GM12878 (cell line): ENCODE measurements around the gene MCOLN3. TPM values are rescaled to one million over a fixed set of nuclear protein-coding genes. Genes with fewer than 3 reads are reported as not detected.

Experiments
- ATAC-seq: fragments of 200-7000 bp; cut with Tn5 transposase; 3 replicates; pipeline ENCODE4 v1.9.1; 2020; ENCODE audit warnings: mild to moderate bottlenecking, moderate library complexity
- BruUV-seq: library from RNA; stranded (reverse); fragments of 400-500 nt; replicated peaks from 2 replicates; lab custom pipeline; 2021; lab: Mats Ljungman, UMichigan
- CTCF ChIA-PET: fragments of 300-600 bp; sonication (Branson Sonifier 250); formaldehyde crosslinking; extraction: SDS; loops from one replicate; lab custom pipeline; 2021; ENCODE audit warnings: inconsistent platforms; lab: Yijun Ruan, JAX
- POLR2A ChIA-PET: fragments of 350-600 bp; formaldehyde crosslinking; extraction: SDS; loops from one replicate; lab custom pipeline; 2021; ENCODE audit warnings: inconsistent platforms; lab: Charles Lee
- RAD21 ChIA-PET: fragments of 300-600 bp; sonication (Branson Sonifier 250); formaldehyde crosslinking; loops from one replicate; lab custom pipeline; 2023; ENCODE audit warnings: antibody characterized with exemption; ENCODE audit not compliant: unreplicated experiment; lab: Charles Lee
- SMC1A ChIA-PET: fragments of 300-600 bp; sonication (Branson Sonifier 250); formaldehyde crosslinking; loops from one replicate; lab custom pipeline; 2023; ENCODE audit not compliant: unreplicated experiment, uncharacterized antibody; lab: Charles Lee
- DNase-seq: peaks from one replicate; pipeline ENCODE4 v3.0.0-alpha.2; 2011; ENCODE audit warnings: low read depth, low spot score
- FAIRE-seq: peaks from 3 replicates; lab custom pipeline; 2011; peaks lifted over from hg19 to GRCh38; lab: Jason Lieb, UNC
- H2AFZ ChIP-seq: 2 replicates; pipeline ENCODE4 v1.6.0; 2011; ENCODE audit warnings: low read depth, low read length, control low read depth; ENCODE audit not compliant: control insufficient read depth
- H3K27ac ChIP-seq: 2 replicates; pipeline ENCODE4 v1.5.1; 2011; ENCODE audit warnings: control low read depth; ENCODE audit not compliant: control insufficient read depth, insufficient read depth
- H3K27me3 ChIP-seq, 2 experiments: replicated peaks in 1 of 2; 2 replicates each; pipeline versions ENCODE4 v1.6.0 to v1.6.1; 2011; ENCODE audit warnings: low read length in 1 of 2; ENCODE audit not compliant: control insufficient read depth in 2 of 2, insufficient read depth in 2 of 2
- H3K36me3 ChIP-seq, 2 experiments: 2 replicates each; pipeline ENCODE4 v1.5.1; 2011; ENCODE audit warnings: low read length in 1 of 2; ENCODE audit not compliant: control insufficient read depth in 2 of 2, insufficient read depth in 2 of 2
- H3K4me1 ChIP-seq: 2 replicates; pipeline ENCODE4 v1.6.1; 2011; ENCODE audit warnings: mild to moderate bottlenecking, low read length, moderate library complexity, mixed read lengths; ENCODE audit not compliant: control insufficient read depth, insufficient read depth
- H3K4me2 ChIP-seq: 2 replicates; pipeline ENCODE4 v1.6.0; 2011; ENCODE audit warnings: control low read depth; ENCODE audit not compliant: control insufficient read depth, insufficient read depth
- H3K4me3 ChIP-seq: fragments of 200-600 bp; sonication (generic); 2 replicates; pipeline ENCODE4 v1.5.1; 2016
- H3K79me2 ChIP-seq: 2 replicates; pipeline ENCODE4 v1.6.0; 2011; ENCODE audit warnings: low read length; ENCODE audit not compliant: control insufficient read depth, insufficient read depth
- H3K9ac ChIP-seq: 2 replicates; pipeline ENCODE4 v1.8.0; 2011; ENCODE audit warnings: low read length, control low read depth, mixed read lengths; ENCODE audit not compliant: control insufficient read depth, insufficient read depth
- H3K9me3 ChIP-seq: replicated peaks from 3 replicates; pipeline ENCODE4 v1.5.1; 2011; ENCODE audit warnings: mild to moderate bottlenecking, low read length; ENCODE audit not compliant: control insufficient read depth, insufficient read depth
- H4K20me1 ChIP-seq: 2 replicates; pipeline ENCODE4 v1.6.0; 2011; ENCODE audit not compliant: control insufficient read depth, insufficient read depth
- BCL3 ChIP-seq: IDR thresholded peaks from 2 replicates; pipeline ENCODE4 v1.6.1; 2011; ENCODE audit warnings: borderline replicate concordance, low read depth, mild to moderate bottlenecking, moderate library complexity, low read length; ENCODE audit not compliant: insufficient read depth, poor library complexity, severe bottlenecking
- BHLHE40 ChIP-seq, 2 experiments: fragments of 450-650 bp in 1 of 2; IDR thresholded peaks; 2 replicates each; pipeline ENCODE4 v1.6.1; 2011 to 2017; ENCODE audit warnings: low read depth in 2 of 2, borderline replicate concordance in 1 of 2, improper control_type of control experiment in 1 of 2, low read length in 1 of 2, mild to moderate bottlenecking in 1 of 2
- ELK1 ChIP-seq: IDR thresholded peaks from 2 replicates; pipeline ENCODE4 v1.6.1; 2012; ENCODE audit warnings: low read depth, low read length, improper control_type of control experiment
- EP300 ChIP-seq, 2 experiments: fragments of 150-350 bp in 1 of 2; IDR thresholded peaks; 2 replicates each; pipeline ENCODE4 v1.6.1; 2011 to 2012; ENCODE audit warnings: low read depth in 2 of 2, low read length in 2 of 2, borderline replicate concordance in 1 of 2, improper control_type of control experiment in 1 of 2, inconsistent platforms in 1 of 2; ENCODE audit not compliant: control insufficient read depth in 1 of 2
- HDAC6 ChIP-seq: fragments of 200-600 bp; sonication (generic); IDR thresholded peaks from one replicate; pipeline ENCODE4 v1.8.0; 2017; ENCODE audit warnings: antibody characterized with exemption; ENCODE audit not compliant: unreplicated experiment
- HSF1 ChIP-seq: fragments of 150-350 bp; IDR thresholded peaks from 2 replicates; pipeline ENCODE4 v1.6.1; 2014; ENCODE audit warnings: mild to moderate bottlenecking, low read depth, low read length
- IKZF1 ChIP-seq: fragments of 450-650 bp; conservative IDR thresholded peaks from 2 replicates; pipeline ENCODE4 v1.6.1; 2017; ENCODE audit warnings: antibody characterized with exemption, mild to moderate bottlenecking
- SMARCA5 ChIP-seq: fragments of 450-650 bp; IDR thresholded peaks from 2 replicates; pipeline ENCODE4 v1.6.1; 2017; ENCODE audit warnings: mild to moderate bottlenecking
- SP1 ChIP-seq: IDR thresholded peaks from one replicate; pipeline ENCODE4 v1.6.1; 2011; ENCODE audit warnings: low read depth, low read length
- ZSCAN29 ChIP-seq: fragments of 450-650 bp; IDR thresholded peaks from 2 replicates; pipeline ENCODE4 v1.6.1; 2017; ENCODE audit warnings: mild to moderate bottlenecking, moderate library complexity
- WGBS: methylation state at CpG from one replicate; pipeline ENCODE4 v1.1.6; 2016; ENCODE audit warnings: low lambda C conversion rate; ENCODE audit not compliant: insufficient replicate concordance, insufficient coverage; ENCODE audit errors: missing lambda C conversion rate; 5-methylcytosine and 5-hydroxymethylcytosine counted together
- in situ Hi-C: fragments of 300-500 bp; cut with MboI; formaldehyde crosslinking; loops from 9 replicates; pipeline ENCODE4 v1.14.3; 2018; ENCODE audit warnings: mixed read lengths
- intact Hi-C: fragments of 100-400 bp; cut with micrococcal nuclease; formaldehyde crosslinking; loops from one replicate; pipeline ENCODE4 v1.14.2; 2022; ENCODE audit not compliant: unreplicated experiment
- polyA plus RNA-seq, 11 experiments: library from polyadenylated mRNA; depleted of rRNA in 4 of 11; unstranded in 6 of 11; stranded (reverse) in 5 of 11; fragments of >200 nt; fragmentation: Nextera tagmentation in 4 of 11; fragmentation: Illumina TruSeq in 1 of 11; extraction: Ambion mirVana in 4 of 11; extraction: Trizol in 1 of 11; gene quantifications; 1 replicate in 1 of 11; 2 replicates in 10 of 11; pipeline versions ENCODE4 v1.2.1 to v1.2.3, GENCODE V29; 2011 to 2016; ENCODE audit warnings: inconsistent platforms in 2 of 11, missing spikeins in 2 of 11, low read depth in 1 of 11
- total RNA-seq, 4 experiments: library from RNA; depleted of rRNA in 3 of 4; stranded (reverse); fragments of >200 nt in 3 of 4; fragmentation: Illumina TruSeq in 1 of 4; extraction: Trizol in 1 of 4; gene quantifications; 2 replicates each; pipeline versions ENCODE4 v1.2.1 to v1.2.3, GENCODE V29; 2013 to 2021

Gene MCOLN3
- total and polyA plus RNA-seq, 10 of the 15 experiments (the other 5 are each of a cell fraction or from before 2014, with no cell fraction given) = 0.48 to 7.4 (median 3.8) TPM

GRCh38 chr1:85068846-85069245 lies 20.5 kb upstream of the MCOLN3 start:
- in situ Hi-C loops = no loop called here
- no peak overlapping the region for H3K27ac ChIP-seq
- FAIRE-seq (no peak), ATAC-seq (no peak), DNase-seq (no peak)
- ChIA-PET RAD21 (no interaction called here), SMC1A (interaction anchor here (0.7 kb wide), 1 partner anchor 124 kb away, joined by 3 read pairs; no protein-coding TSS in a partner anchor), CTCF (interaction anchor here (1.3 kb wide), 1 partner anchor 11 kb away, joined by 3 read pairs; no protein-coding TSS in a partner anchor), POLR2A (no interaction called here)
- H3K9ac ChIP-seq = no peak overlapping the region
- TF ChIP-seq SP1 (no peak), HDAC6 (no peak), BHLHE40 (IDR thresholded peaks at IDR 0.05; ENCODE audit: borderline replicate concordance in 1 of 2, low read depth in 2 of 2, low read length in 1 of 2) (no peak), SMARCA5 (no peak), ZSCAN29 (no peak), HSF1 (no peak), EP300 (IDR thresholded peaks at IDR 0.05; ENCODE audit: borderline replicate concordance in 1 of 2, control insufficient read depth in 1 of 2, low read depth in 2 of 2, low read length in 2 of 2) (no peak), ELK1 (no peak), IKZF1 (no peak), BCL3 (no peak)
- H3K79me2 ChIP-seq = no peaks in the 10 kb centered on the region
- H3K4me2 ChIP-seq = no peak overlapping the region
- 55% methylated on average over 2 of the region's 2 CpGs for WGBS
- H3K4me1 ChIP-seq = no peaks in the 10 kb centered on the region
- no peaks in the 10 kb centered on the region; a peak in 1 of 4 replicates for H3K27me3 ChIP-seq
- no TSS peak for BruUV-seq
- intact Hi-C loops = no loop called here
- H3K4me3 ChIP-seq = no peak overlapping the region
- no peaks in the 10 kb centered on the region for H3K36me3 ChIP-seq
- H4K20me1 ChIP-seq = no peaks in the 10 kb centered on the region
- H3K9me3 ChIP-seq = no peaks in the 10 kb centered on the region
- no peak overlapping the region for H2AFZ ChIP-seq
